ENCODE measurements around the gene WWOX. TPM values are rescaled to one million over a fixed set of nuclear protein-coding genes. Genes with fewer than 3 reads are reported as not detected.

WWOX gene
- total and polyA plus RNA-seq, 2 of the 13 experiments (the other 11 are each of a cell fraction or from before 2014, with no cell fraction given): 9.1 to 37.4 TPM

DNA sequence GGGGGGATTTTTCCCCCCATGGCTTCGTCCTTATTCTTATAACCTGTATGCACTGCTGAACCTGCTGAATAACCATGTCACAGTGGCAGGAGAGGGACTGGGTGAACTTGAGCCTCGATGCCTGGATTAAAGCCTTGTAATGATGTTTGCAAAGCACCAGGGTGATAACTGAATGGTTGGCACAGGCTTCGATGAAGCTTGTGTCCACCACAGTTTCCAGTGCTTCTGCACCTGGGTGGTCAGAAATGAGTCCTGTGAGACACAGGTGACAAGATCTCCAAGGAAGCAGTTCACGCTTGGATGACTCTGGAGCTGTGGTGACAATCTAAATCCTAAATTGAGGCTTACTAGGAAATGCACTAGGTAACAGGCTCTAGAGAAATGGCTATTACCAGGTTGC lies 771.8 kb downstream of the WWOX start:
- TF ChIP-seq ARID2 (CRISPR knock-in tag; IDR thresholded peaks at IDR 0.05; ENCODE audit: borderline replicate concordance): no peak
- H3K36me3 ChIP-seq (replicated peaks in 1 of 2; ENCODE audit: control insufficient read depth in 1 of 2, insufficient read depth in 2 of 2, low read length in 2 of 2): no peaks in the 10 kb centered on the region
- no peak overlapping the region for H3K27ac ChIP-seq (ENCODE audit: extremely low read length, insufficient read depth, low read length)
- H4K20me1 ChIP-seq (ENCODE audit: insufficient read depth, low read length): no peaks in the 10 kb centered on the region
- H2AFZ ChIP-seq (ENCODE audit: low read length): no peak overlapping the region
- no peaks in the 10 kb centered on the region for H3K79me2 ChIP-seq (ENCODE audit: insufficient read depth, low read length)
- DNase-seq (ENCODE audit: low spot score): no peak
- no peak overlapping the region for H3K4me3 ChIP-seq (replicated peaks in 1 of 3; ENCODE audit: insufficient read depth in 1 of 3, low read depth in 2 of 3, low read length in 3 of 3)
- in situ Hi-C loops (cut with HindIII; ENCODE audit: extremely low pct_ligation_motif_present, low pct_unique_long_range_greater_than_20kb): no loop called here
- ChIA-PET POLR2A (no interaction called here), CTCF (ENCODE audit: low intra/inter-chr PET ratio, low total read pairs) (no interaction called here)
- 34% methylated on average over 4 of the region's 4 CpGs for WGBS (ENCODE audit: low lambda C conversion rate)
- intact Hi-C loops (cut with micrococcal nuclease; ENCODE audit: unreplicated experiment): no loop called here
- H3K27me3 ChIP-seq (ENCODE audit: control insufficient read depth in 1 of 2, insufficient read depth in 2 of 2, low read length in 2 of 2): no peaks in the 10 kb centered on the region
- H3K9me3 ChIP-seq (ENCODE audit: low read length): no peaks in the 10 kb centered on the region
- no peak overlapping the region for H3K4me2 ChIP-seq (ENCODE audit: low read depth, low read length)
- no peak for ATAC-seq
- FAIRE-seq: no peak
- no TSS peak for BruUV-seq (replicated peaks)
- no peak overlapping the region for H3K9ac ChIP-seq (ENCODE audit: insufficient read depth, low read depth, low read length)
- no peaks in the 10 kb centered on the region for H3K4me1 ChIP-seq (ENCODE audit: insufficient read depth, low read length)

DNA sequence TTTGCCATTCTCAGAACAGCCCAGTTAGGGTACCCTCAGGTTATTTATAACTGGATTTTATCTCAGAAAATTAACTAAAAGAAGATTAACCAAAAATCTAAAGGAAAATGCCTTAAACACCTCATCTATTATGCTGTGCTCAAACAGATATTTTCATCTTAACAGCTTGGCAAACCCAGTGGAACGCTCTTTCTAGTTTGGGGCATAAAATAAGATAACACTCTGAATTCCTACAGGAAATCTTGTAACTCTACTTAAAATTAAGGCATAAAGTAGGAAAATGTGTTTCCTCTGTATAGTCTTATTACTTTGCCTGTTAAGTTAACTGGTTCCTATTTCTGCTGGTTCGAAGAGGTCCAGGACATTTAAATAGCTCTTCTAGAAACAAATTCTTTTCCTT lies 777.2 kb downstream of the WWOX start:
- Histone ChIP-seq H3K27ac (ENCODE audit: extremely low read length, insufficient read depth, low read length) (no peak overlapping the region), H3K79me2 (ENCODE audit: insufficient read depth, low read length) (no peaks in the 10 kb centered on the region), H3K9ac (ENCODE audit: insufficient read depth, low read depth, low read length) (no peak overlapping the region), H4K20me1 (ENCODE audit: insufficient read depth, low read length) (no peaks in the 10 kb centered on the region), H3K4me3 (replicated peaks in 1 of 3; ENCODE audit: insufficient read depth in 1 of 3, low read depth in 2 of 3, low read length in 3 of 3) (no peak overlapping the region), H3K36me3 (replicated peaks in 1 of 2; ENCODE audit: control insufficient read depth in 1 of 2, insufficient read depth in 2 of 2, low read length in 2 of 2) (no peaks in the 10 kb centered on the region), H3K4me2 (ENCODE audit: low read depth, low read length) (no peak overlapping the region), H3K9me3 (ENCODE audit: low read length) (no peaks in the 10 kb centered on the region), H2AFZ (ENCODE audit: low read length) (no peak overlapping the region), H3K4me1 (ENCODE audit: insufficient read depth, low read length) (no peaks in the 10 kb centered on the region), H3K27me3 (ENCODE audit: control insufficient read depth in 1 of 2, insufficient read depth in 2 of 2, low read length in 2 of 2) (no peaks in the 10 kb centered on the region)
- ChIA-PET CTCF (ENCODE audit: low intra/inter-chr PET ratio, low total read pairs) (no interaction called here), POLR2A (no interaction called here)
- DNase-seq (ENCODE audit: low spot score): no peak
- intact Hi-C loops (cut with micrococcal nuclease; ENCODE audit: unreplicated experiment) (no loop called here), in situ Hi-C loops (cut with HindIII; ENCODE audit: extremely low pct_ligation_motif_present, low pct_unique_long_range_greater_than_20kb) (no loop called here)
- no peak for ATAC-seq
- FAIRE-seq: no peak
- BruUV-seq (replicated peaks): no TSS peak
- no peak for TF ChIP-seq ZZZ3 (CRISPR knock-in tag; IDR thresholded peaks at IDR 0.05; ENCODE audit: borderline replicate concordance)
- no peak for TF ChIP-seq ZNF790 (CRISPR knock-in tag; IDR thresholded peaks at IDR 0.05; ENCODE audit: borderline replicate concordance)
- no peak for TF ChIP-seq MXI1 (IDR thresholded peaks at IDR 0.05; ENCODE audit: borderline replicate concordance, low read depth, low read length)
- no peak for TF ChIP-seq SP140L (CRISPR knock-in tag; IDR thresholded peaks at IDR 0.05; ENCODE audit: borderline replicate concordance)
- TF ChIP-seq HNRNPUL1 (IDR thresholded peaks at IDR 0.05; ENCODE audit: low read depth, low read length): no peak
- no peak for TF ChIP-seq CHD2 (IDR thresholded peaks at IDR 0.05; ENCODE audit: low read depth, low read length)
- 36% methylated on average over 2 of the region's 2 CpGs for WGBS (ENCODE audit: low lambda C conversion rate)
